DND-41 (cell line): Measurements from ENCODE around the gene STXBP5L.
"Not testable (repeated sequence)": the region's sequence is repeated elsewhere in the genome, so short reads cannot be mapped to it uniquely, and the experiment has no call there.

Source experiments
- ATAC-seq: fragments of 200-7000 bp; cut with Tn5 transposase; 3 replicates; pipeline ENCODE4 v1.9.1; 2021; ENCODE audit warnings: low read depth; ENCODE audit not compliant: insufficient read depth
- DNase-seq: peaks from one replicate; pipeline ENCODE4 v3.0.0-alpha.2; 2020
- H2AFZ ChIP-seq: 2 replicates; pipeline ENCODE4 v1.6.0; 2012; ENCODE audit warnings: low read depth, low read length
- H3K27ac ChIP-seq: 2 replicates; pipeline ENCODE4 v1.5.1; 2012; ENCODE audit warnings: low read length, inconsistent platforms
- H3K27me3 ChIP-seq: fragments of 200-600 bp; sonication (generic); 2 replicates; pipeline ENCODE4 v1.6.0; 2012; ENCODE audit warnings: low read length, mild to moderate bottlenecking, inconsistent platforms; ENCODE audit not compliant: insufficient read depth, poor library complexity
- H3K36me3 ChIP-seq: 2 replicates; pipeline ENCODE4 v1.5.1; 2012; ENCODE audit warnings: low read length, inconsistent platforms; ENCODE audit not compliant: insufficient read depth
- H3K4me1 ChIP-seq: 2 replicates; pipeline ENCODE4 v1.5.1; 2012; ENCODE audit warnings: mild to moderate bottlenecking, low read length; ENCODE audit not compliant: insufficient read depth
- H3K4me2 ChIP-seq: 2 replicates; pipeline ENCODE4 v1.6.0; 2012; ENCODE audit warnings: mild to moderate bottlenecking, moderate library complexity, low read length, inconsistent platforms; ENCODE audit not compliant: insufficient read depth
- H3K4me3 ChIP-seq, 2 experiments: fragments of 200-600 bp in 1 of 2; shearing (Covaris generic) in 1 of 2; 2 replicates each; pipeline ENCODE4 v1.5.1; 2012 to 2016; ENCODE audit warnings: inconsistent platforms in 2 of 2, low read length in 2 of 2, mild to moderate bottlenecking in 2 of 2, low read depth in 1 of 2, moderate library complexity in 1 of 2
- H3K79me2 ChIP-seq: 2 replicates; pipeline ENCODE4 v1.6.0; 2012; ENCODE audit warnings: low read length, inconsistent platforms; ENCODE audit not compliant: insufficient read depth
- H3K9ac ChIP-seq: 2 replicates; pipeline ENCODE4 v1.6.0; 2012; ENCODE audit warnings: low read depth, mild to moderate bottlenecking, inconsistent platforms, low read length, moderate library complexity
- H3K9me3 ChIP-seq: 2 replicates; pipeline ENCODE4 v1.5.1; 2012; ENCODE audit warnings: low read length, moderate library complexity, mild to moderate bottlenecking, inconsistent platforms; ENCODE audit not compliant: insufficient read depth, severe bottlenecking
- H4K20me1 ChIP-seq: 2 replicates; pipeline ENCODE4 v1.6.0; 2012; ENCODE audit warnings: low read length; ENCODE audit not compliant: insufficient read depth
- CTCF ChIP-seq: IDR thresholded peaks from 2 replicates; pipeline ENCODE4 v1.5.1; 2012; ENCODE audit warnings: borderline replicate concordance, low read length, moderate library complexity, mild to moderate bottlenecking; ENCODE audit not compliant: poor library complexity, severe bottlenecking; ENCODE audit errors: extremely low read depth
- EZH2 ChIP-seq: IDR thresholded peaks from 3 replicates; pipeline ENCODE4 v1.6.1; 2012; ENCODE audit warnings: borderline replicate concordance, low read depth, mild to moderate bottlenecking, moderate library complexity, low read length, inconsistent platforms; ENCODE audit not compliant: severe bottlenecking

Gene STXBP5L

GRCh38 chr3:121330634-121331033, 422.6 kb downstream of the STXBP5L start:
- no peak for TF ChIP-seq EZH2
- TF ChIP-seq CTCF, result no peak

GRCh38 chr3:121355960-121356359, 448.0 kb downstream of the STXBP5L start:
- not testable (repeated sequence) for H3K36me3 ChIP-seq, DNase-seq, ATAC-seq

More at GRCh38 chr3:121330634-121331033, 422.6 kb downstream of the STXBP5L start:
- Histone ChIP-seq H3K4me2 (no peak overlapping the region), H4K20me1 (no peaks in the 10 kb centered on the region), H3K36me3 (no peaks in the 10 kb centered on the region), H3K27me3 (no peaks in the 10 kb centered on the region), H3K9ac (no peak overlapping the region), H3K27ac (no peak overlapping the region), H3K79me2 (no peaks in the 10 kb centered on the region), H3K4me1 (no peaks in the 10 kb centered on the region), H3K4me3 (no peak overlapping the region), H3K9me3 (no peaks in the 10 kb centered on the region), H2AFZ (no peak overlapping the region)
- DNase-seq (no peak), ATAC-seq (no peak)

GRCh38 chr3:121362035-121362734, 454.2 kb downstream of the STXBP5L start:
- H3K27me3 ChIP-seq, result no peaks in the 10 kb centered on the region
- H2AFZ ChIP-seq, result no peak overlapping the region
- no peaks in the 10 kb centered on the region for H4K20me1 ChIP-seq
- H3K9ac ChIP-seq, result no peak overlapping the region
- no peaks in the 10 kb centered on the region for H3K9me3 ChIP-seq
- H3K4me3 ChIP-seq, result no peak overlapping the region
- H3K79me2 ChIP-seq, result no peaks in the 10 kb centered on the region
- no peak for TF ChIP-seq CTCF
- no peak for TF ChIP-seq EZH2
- H3K4me2 ChIP-seq, result no peak overlapping the region
- no peak for ATAC-seq
- no peaks in the 10 kb centered on the region for H3K4me1 ChIP-seq
- DNase-seq, result no peak
- H3K36me3 ChIP-seq, result no peaks in the 10 kb centered on the region
- no peak overlapping the region for H3K27ac ChIP-seq

More at GRCh38 chr3:121355960-121356359, 448.0 kb downstream of the STXBP5L start:
- H4K20me1 ChIP-seq, H3K27me3 ChIP-seq, H3K4me1 ChIP-seq, H3K4me2 ChIP-seq, H3K79me2 ChIP-seq, H3K27ac ChIP-seq, H3K9me3 ChIP-seq, H2AFZ ChIP-seq, H3K9ac ChIP-seq, H3K4me3 ChIP-seq: not testable (repeated sequence)

- not testable (repeated sequence) for ATAC-seq, H3K27ac ChIP-seq, H3K79me2 ChIP-seq, H3K9me3 ChIP-seq, H3K4me2 ChIP-seq, H3K4me1 ChIP-seq, H3K9ac ChIP-seq, H3K27me3 ChIP-seq, H3K4me3 ChIP-seq, H2AFZ ChIP-seq, H3K36me3 ChIP-seq, H4K20me1 ChIP-seq, DNase-seq
These were observed 480.3 kb downstream of the STXBP5L start for GRCh38 chr3:121388308-121388707.

- H3K4me1 ChIP-seq, DNase-seq, H3K4me2 ChIP-seq, H4K20me1 ChIP-seq, ATAC-seq, H3K36me3 ChIP-seq, H3K27ac ChIP-seq, H2AFZ ChIP-seq, H3K4me3 ChIP-seq, H3K9ac ChIP-seq, H3K9me3 ChIP-seq, H3K79me2 ChIP-seq, H3K27me3 ChIP-seq: not testable (repeated sequence)
These were observed 488.0 kb downstream of the STXBP5L start for GRCh38 chr3:121395967-121396366.

- H3K79me2 ChIP-seq, H3K27me3 ChIP-seq, H3K36me3 ChIP-seq, DNase-seq, H3K27ac ChIP-seq, ATAC-seq, H3K9ac ChIP-seq, H2AFZ ChIP-seq, H4K20me1 ChIP-seq, H3K4me3 ChIP-seq, H3K4me1 ChIP-seq, H3K9me3 ChIP-seq, H3K4me2 ChIP-seq: not testable (repeated sequence)
These were observed 490.0 kb downstream of the STXBP5L start for GRCh38 chr3:121398051-121398450.
